GM15510 (cell line): Measurements from ENCODE around the gene TTC28.

Experiments
- POLR2A ChIP-seq: IDR thresholded peaks from 3 replicates; pipeline ENCODE4 v1.6.1; 2011; ENCODE audit warnings: borderline replicate concordance; ENCODE audit not compliant: insufficient read length; ENCODE audit errors: extremely low read depth

TTC28 gene

GRCh38 chr22:28151151-28151816, 528.4 kb downstream of the TTC28 start:
- TF ChIP-seq POLR2A, result no peak

- TF ChIP-seq POLR2A, result no peak
These were observed 530.7 kb downstream of the TTC28 start for GRCh38 chr22:28148816-28149465.

DNA sequence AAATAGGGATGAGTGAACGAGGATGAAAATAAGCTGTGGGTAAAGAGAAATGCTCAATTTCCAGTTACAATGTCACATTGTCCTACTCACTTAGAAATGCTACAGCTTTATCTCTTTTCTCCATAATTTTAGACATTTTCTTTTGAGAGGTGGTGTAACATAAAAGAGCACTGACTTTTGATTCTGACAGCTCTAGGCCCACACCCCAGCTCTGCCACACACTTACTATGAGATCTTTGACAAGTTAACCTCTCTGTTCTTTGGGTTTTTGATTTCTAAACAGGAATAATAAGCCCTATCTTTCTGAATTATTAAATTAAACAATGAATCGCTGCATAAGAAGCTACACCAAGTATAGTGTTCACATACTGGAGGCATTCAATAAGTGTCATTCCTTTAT, 532.2 kb downstream of the TTC28 start:
- TF ChIP-seq POLR2A, result no peak

DNA sequence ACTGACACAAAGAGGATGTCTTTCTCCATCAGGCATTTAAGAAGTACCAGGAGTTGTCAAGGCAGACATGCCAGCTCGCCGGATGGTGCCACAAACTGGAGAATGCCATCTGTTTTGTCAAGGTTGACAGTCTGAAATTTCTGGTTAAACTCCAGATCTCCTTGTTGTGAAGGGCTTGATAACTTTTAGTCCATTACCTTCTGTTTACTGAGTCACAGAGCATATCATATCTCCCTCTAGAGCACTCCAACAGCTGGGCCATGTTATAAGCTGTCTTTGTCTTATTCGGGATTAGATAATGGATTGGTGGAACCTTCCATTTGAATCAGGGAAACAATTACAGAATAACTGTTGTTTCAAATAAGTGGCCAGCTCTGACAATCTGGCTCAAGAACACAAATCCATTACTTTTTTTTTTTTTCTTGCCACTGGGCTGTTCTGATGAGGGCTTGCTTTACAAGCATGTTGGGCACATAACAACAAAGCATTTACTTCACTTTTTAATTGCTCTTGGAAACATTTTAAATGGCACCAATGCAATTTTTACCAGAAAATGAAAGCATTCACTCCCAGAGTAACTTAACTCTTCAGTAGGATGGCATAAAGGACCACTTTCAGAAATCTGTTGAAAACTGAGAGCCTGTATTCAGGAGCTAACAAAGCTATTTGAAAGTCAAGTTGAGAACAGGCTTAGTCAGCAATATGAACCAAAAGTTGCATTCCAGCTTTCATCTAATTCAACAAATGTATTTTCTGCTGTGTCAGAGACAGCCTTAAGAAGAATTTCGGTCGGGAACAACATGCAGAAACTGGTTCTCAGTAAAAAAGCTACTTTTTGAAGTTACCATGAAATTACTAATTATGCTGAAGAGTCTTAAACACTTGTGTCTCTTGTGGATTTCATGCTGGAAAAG, 533.0 kb downstream of the TTC28 start:
- no peak for TF ChIP-seq POLR2A

DNA sequence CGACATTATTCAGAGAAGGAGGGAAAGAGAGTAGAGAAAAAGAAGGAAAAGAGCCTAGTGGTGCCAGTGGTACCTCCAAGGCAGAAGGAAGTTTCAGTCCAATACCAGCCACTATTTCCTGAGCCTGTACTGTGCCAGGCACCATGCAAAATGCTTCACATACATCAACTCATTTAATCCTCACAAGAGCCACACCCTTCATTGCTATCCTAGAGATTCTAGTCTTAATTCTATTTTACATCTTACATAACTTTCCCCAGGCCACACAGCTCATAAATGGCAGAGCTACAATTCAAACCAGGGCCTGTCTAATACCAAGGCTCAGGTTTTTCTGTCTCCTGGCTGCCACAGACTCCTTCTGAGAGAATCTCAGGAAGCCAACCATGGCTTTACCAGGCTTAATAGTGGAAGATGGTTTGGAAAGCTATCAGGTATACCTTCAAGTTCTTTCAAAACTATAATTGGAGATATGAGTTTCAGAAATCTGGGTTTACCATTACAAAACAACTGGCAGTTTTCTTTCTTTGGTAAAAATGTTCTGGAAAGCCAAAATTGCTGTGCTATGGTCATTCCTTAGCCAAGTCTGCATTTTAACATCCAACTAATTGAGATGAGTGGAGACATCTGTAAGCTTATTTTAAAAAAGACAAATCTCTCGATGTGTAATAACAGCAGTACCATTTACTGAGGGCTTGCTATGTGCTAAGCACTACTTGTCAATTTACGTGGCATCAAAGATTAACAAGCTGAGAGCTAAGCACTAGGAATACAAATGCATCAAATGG, 535.5 kb downstream of the TTC28 start:
- TF ChIP-seq POLR2A, result no peak

DNA sequence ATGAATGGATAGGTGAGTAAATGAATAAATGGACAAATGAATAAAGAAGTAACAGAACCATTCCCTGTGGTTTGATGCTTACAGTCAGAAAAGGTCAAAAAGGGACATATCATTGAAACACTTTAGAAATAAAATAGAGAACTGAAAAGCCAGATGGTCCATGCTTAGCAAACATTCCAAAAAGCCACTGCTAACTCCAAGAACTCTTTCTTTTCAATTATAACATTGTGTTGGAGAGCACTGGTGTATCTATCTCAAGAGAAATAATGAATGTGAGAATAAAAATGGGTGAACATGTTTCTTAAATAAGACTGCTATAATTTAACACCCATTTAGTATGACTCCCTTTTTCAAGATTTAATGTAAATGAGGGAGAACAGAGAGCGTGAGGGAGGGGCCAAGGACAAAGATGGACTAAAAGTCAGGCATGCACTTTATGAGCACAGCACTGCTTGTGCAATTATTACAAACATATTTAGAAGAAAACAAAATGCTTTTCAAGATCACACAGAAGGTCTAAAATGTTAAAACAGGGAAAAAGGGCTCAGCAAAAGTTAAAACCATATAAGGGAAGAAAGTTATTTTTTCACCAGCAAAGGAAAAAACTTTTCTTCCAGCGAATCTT, 536.3 kb downstream of the TTC28 start:
- no peak for TF ChIP-seq POLR2A

GRCh38 chr22:28142361-28142961, 537.2 kb downstream of the TTC28 start:
- TF ChIP-seq POLR2A, result no peak

DNA sequence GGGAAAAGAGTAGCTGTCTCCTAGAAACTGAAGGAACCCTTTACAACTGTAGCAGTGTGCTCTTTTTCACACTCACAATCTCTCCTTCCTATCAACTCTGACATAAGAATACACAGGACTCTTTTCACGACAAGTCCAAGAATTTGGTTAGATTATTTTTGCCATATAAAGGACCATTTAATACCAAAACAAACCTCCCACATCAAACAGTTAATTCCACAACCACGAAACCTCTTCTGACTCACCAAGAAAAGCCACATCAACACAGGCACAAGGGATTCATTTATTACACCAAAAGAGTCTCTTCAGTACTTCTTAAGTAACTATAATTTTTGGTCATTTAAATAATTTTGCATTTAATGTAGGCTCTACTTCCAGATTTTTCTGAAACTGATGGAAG, 538.0 kb downstream of the TTC28 start:
- TF ChIP-seq POLR2A, result no peak

DNA sequence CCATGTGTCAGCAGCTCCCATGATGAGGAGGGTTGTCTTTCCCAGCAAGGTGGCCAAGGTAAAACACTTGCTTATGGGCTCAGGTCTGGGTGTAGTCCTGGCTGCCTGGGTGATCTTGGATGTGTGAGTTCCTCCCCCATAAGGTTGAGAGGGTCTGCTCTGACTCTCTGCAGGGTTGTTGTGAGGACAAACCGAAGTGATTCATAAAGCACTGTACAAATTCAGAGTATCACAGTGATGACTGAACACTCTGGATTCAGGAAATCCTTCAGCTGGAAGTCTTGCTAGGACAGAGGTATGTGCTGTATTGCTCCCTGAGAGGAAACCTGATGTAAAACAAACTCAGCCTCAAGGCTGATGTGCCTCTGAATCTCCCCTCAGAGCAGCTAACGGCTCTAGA, 539.7 kb downstream of the TTC28 start:
- TF ChIP-seq POLR2A, result no peak

DNA sequence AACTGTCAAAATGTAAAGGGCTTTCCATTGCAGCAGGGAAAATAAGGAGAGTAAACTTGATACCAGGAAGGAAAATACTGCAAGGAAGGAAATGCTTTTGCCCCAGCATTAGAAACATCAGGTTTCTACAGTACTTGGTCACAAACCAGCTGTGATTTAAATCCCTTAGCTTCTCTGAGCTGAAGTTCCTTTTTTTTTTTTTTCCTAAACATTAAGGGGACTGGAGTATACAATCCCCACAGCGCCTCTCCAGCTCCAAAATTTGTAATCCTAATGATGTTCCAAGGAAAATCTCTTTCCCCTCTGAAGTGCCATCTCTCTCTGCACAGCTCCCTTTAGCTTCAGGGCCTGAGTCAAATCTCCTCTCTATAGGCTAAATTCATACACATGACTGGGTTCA, 540.1 kb downstream of the TTC28 start:
- no peak for TF ChIP-seq POLR2A

GRCh38 chr22:28137036-28137435, 542.6 kb downstream of the TTC28 start:
- TF ChIP-seq POLR2A, result no peak

DNA sequence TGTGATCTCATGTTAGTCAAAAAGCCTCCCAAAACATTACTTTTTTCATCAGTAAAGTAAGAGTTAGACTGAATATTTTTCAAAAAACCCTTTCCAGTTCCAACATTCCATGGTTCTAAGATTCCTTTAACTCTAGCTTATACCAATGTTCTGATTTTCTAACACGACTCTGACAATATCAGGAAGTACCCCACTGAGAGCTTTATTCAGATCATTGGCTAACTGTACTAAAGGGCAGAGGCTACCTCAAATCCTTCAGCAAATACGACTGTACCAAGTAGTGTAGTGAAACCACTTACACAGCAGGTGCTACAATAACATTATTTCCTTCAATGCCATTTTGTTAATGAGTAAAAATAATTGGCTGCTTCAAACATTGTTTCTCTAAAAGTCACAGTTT, 547.2 kb downstream of the TTC28 start:
- TF ChIP-seq POLR2A, result no peak

DNA sequence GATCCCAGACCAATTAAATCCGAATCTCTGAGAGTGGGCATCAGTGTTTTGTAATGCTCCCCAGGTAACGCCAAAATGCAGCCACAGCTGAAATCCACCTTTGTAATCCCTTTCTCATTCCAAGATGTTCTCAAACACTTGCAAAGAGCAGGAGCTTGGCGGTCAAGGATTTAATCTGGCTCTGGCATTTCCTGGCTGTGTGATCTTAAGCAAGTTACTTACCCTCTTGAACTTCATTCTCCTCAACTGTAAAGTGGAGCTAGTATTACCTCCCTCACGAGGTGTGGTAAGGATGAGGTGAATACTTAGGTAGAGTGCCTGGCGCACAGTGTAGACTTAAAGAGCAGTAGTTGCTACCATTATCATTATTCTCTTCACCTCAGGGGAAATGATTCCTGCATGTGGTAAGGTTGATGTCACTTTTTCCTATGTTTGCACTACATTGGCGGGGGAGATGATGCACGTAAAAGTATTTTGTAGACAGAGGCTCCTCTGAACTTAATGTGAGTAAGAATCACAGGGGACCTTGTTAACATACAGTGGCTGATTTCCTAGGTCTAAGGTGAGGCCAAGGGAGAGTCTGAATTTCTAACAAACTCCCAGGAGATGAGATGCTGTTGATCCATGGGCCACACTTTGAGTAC, 550.2 kb downstream of the TTC28 start:
- no peak for TF ChIP-seq POLR2A
